ENCODE data around the gene MTF1.
A peak's percentile ranks its signal among the peaks of the same experiment; 100 is the strongest.

MTF1 gene

DNA sequence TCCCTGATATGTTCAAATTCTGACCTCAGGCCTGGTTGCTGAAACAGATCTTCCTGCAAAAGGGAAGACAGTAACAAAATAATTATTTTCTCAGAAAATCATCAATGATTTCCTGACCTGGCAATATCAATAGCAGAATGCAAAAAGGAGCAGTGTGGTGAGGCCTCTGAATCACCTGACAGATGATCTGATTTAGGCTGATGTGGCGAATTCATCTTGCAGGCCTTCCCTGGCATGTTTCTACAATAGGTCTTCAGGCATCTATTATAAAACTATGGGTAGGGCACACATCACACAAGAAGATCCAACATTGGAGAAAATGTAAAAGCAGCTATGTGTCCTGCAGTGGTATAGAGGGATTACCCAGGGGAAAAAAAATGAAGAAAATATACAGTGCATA lies 7.1 kb upstream of the MTF1 start:
- DNase-seq: no peak

DNA sequence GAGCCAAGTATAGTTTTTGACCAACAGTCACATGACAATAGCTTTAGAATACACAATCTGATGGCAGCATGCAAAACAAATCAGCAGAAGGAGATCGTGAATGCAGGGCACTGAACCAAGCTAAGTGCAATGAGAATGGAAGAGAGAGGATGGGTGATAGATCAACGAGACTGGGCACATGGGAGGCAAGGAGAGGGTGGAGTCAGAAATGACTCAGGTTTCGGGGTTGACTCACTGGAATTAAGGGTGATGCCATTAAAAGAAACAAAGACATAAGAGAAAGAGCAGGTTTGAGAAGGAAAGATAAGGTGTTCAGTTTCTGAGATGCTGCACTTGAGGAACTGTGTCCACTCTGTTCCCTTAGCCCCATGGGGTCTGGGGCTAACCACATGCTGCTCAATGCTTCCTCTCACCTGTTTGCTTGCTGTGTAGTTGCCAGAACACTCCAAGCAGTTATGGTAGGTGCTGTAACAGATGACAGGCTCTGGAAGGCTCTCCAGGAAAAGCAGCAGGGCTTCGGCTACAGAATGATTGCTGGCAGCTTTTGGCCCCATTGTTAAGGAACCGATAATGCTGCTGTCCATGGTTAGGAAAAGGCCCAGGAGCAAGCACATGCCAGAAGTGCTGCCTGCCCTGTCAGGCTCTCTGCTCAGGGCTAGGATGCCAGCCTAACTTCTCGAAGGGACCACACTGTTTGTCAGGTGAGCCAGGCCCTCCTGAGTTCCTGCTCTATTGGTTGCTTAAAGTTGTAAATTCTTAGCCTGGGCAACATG lies 6.1 kb upstream of the MTF1 start:
- DNase-seq: no peak

DNA sequence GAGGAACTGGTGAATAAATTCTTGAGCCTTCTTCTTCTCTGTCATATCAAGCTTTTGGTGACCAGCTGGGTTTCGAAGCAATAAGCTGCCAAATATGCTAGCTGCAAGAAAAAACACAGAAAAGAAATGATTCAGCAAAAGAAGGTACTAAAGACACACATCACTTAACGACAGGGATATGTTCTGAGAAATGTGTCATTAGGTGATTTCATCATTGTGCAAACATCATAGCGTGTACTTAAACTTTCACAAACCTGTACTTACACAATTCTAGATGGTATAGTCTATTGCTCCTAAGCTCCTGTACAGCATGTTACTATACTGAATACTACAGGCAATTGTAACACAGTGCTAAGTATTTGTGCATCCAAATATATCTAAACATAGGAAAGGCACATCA lies 2.9 kb upstream of the MTF1 start:
- no peak for DNase-seq

DNA sequence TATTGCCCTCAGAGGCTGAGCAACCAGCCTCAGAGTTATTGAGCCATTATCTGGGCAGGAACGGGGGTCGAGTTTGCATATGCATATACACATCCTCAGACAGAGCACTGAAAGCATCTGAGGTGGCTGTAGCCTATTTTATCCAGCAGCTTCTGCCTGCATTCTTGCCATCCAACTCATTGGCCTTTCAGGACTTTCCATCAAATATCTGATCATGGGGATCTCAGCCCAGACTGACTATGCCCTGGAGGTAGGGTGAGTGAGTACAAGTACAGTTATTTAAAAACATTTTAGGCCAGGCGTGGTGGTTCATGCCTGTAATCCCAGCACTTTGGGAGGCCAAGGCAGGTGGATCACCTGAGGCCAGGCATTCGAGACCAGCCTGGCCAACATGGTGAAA lies 1.8 kb upstream of the MTF1 start:
- no peak for DNase-seq

DNA sequence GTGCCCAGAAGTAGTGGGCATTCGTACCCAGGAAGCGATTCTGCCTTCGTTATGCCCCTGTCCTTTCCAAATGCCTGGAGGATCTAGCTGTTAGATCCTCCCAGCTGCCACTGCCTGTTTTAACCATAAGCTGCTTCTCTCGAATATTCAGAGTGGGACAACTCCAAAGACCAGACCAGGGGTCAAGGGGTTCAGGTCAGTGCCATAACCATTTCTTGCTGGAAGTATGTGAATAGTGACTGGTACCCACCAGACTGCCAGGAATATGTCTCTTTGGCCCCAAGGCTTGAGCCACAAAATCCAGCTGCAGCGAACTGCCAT lies 914 bp upstream of the MTF1 start:
- DNase-seq: no peak

DNA sequence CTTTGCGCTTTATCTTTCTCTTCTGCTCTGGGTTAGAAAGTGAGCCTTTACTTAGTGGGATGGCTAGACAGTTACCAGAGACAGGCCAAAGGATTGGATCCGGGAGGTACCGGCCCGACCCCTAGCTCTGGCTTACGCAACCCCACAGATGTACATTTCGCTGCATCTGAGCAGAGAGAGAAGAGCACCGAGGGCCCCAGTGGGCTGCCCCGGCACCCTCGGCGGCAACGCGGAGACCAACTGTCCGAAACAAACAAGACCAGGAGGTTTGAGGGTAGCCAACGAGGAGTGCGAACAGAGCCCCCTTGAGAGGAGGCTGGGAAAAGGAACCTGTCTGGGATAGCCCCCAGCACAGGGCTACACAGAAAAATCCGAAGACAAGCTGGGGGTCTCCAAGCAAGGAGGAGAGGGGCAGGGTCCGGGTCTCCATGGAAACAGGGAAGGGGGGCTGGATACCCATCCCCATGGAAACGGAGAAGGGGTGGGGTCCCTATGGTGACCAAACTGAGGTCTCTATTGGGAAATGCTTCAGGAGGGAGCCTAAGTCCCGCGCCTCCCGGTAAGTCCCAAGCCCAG lies 373 bp downstream of the MTF1 start:
- peak; percentile 4 for DNase-seq

DNA sequence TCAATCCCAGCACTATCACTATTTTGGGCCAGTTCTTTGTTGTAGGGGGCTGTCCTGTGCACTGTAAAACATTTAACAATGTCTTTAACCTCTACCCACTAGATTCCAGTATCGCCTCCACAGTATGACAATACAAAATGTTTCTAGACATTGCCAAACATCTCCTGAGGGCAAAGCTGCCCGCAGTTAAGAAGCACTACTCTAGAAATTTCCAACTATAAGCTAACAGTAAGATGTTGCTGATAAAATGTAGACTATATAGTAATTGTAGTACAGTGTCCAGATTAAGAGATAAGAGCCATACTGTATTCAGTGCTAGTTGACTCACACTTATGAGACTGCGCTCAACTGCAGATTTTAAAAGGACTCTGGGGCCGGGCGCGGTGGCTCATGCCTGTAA lies 5.0 kb downstream of the MTF1 start:
- no peak for DNase-seq

DNA sequence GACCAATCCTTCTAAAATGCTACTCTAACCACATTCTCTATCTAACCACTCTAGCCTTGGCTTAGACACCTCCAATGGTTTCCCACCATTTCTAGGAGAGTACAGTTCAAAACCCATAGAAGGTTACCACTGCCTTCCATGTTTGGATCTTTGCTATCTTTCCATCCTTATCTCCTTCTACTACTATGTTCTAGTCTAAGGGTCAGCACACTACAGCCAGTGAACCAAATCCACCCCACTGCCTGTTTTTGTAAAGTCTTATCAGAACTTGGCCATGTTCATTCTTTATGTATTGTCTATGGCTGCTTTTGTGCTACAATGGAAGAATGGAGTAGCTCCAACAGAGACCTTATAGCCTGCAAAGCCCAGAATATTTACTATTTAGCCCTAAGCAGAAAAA lies 6.2 kb downstream of the MTF1 start:
- no peak for DNase-seq

DNA sequence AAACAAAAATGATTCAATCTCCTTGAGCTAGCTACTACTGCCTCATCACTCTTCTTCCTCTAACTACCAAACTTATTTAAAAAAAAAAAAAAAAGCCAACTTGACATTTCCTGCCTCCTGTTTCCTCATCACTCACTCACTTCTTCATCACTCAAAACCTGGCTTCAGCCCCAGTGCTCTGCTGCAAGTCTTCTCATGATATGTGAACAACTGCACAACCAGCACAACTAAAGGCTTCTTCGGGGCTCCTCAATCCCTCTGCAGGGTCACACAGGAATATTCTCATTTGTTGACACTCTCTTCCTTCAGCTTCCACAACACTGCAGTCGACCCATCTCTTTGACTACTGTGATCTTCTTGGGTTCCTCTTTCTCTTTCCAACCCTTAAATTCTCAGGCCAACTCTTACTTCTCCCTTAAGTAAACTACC lies 7.6 kb downstream of the MTF1 start:
- peak; percentile 5 for DNase-seq

DNA sequence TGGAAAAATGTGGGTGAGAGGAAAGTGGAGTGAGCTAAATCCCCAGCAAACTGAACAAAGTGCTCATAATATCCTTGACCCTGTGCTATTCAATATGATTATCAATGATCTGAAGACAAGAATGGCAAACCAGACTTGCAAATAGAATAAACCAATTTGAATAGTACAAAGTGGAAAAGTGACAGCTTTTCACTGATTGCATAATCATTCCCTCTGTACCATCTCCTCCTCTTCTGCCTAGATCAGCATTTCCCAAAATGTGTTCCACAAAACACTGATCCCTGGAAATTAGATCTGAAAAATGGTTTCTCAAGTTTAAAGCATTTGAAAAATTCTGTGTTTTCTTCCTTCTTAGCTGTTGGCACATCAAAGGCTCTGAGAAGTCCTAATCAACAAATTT lies 8.1 kb downstream of the MTF1 start:
- DNase-seq: no peak

DNA sequence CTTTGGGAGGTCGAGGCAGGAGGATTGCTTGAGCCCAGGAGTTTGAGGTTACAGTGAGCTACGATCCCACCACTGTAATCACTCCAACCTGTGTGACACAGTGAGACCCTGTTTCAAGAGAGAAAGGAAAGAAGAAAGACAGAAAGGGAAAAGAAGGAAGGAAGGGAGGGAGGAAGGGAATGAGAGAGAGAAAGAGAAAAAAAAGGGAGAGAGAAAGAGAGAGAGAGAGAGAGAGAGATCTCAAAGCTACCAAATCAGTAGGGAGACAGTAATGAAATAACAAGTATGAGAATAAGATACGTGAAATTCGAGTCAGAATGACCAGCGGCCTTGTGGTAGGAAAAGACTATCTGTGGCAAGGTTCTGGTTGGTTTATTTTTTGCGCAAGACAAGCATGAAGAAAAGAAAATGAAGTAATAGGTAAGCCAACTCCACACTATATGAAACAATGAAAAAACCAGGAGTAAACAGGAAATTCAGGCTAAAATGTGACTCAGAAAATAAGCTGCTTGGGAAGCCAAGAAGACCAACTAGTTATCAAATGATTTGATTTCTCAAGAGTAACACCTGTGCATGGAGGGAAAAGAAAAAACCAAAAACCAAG lies 8.9 kb downstream of the MTF1 start:
- DNase-seq: no peak

DNA sequence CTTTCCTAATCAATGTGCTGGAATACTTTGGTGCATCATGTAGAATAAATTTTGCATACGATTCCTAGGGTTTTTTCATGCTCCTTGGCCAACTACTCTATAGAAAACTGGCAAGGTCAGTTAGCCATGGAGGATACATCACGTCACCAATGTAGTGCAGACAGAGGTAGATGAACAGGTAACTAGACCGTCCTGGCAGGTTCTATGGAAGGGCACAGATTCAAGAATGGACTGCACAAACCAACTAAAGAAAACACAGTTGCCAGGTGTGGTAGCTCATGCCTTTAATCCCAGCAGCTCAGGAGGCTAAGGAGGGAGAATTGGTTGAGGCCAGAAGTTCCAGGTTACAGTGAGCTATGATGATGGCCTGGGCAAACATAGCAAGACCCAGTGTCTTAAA lies 9.9 kb downstream of the MTF1 start:
- no peak for DNase-seq

DNA sequence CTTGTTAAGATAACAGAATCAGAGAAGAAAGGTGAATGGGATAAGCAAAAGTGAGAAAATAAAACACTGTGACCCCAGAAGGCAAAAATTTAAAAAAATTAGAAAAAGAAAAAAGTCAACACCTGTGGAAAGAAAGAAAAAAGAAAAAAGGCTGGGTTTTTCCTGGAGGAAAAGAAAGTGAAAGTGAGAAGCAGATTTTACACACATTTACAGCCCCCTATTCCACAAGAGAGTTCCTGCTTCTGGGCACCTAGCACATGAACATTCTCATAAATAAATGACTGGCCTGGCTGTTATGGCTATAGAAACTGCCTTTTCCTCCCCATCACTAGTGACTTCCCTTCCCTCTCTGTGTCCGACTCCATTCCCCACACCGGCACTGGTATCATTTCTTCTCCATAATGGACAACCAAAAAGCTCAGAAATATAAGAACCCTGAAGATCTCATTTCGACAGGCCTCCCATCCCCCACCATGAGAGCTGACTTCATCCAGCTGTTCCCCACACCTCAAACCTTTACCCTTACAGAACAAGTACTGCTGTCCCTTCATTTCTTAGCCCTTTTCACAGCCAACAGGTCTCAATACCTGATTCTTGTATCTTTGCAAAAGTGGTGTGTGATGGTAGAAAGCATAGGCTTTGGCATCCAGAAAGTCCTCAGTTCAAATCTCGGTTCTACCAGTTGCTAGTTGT lies 12.6 kb downstream of the MTF1 start:
- no peak for DNase-seq

DNA sequence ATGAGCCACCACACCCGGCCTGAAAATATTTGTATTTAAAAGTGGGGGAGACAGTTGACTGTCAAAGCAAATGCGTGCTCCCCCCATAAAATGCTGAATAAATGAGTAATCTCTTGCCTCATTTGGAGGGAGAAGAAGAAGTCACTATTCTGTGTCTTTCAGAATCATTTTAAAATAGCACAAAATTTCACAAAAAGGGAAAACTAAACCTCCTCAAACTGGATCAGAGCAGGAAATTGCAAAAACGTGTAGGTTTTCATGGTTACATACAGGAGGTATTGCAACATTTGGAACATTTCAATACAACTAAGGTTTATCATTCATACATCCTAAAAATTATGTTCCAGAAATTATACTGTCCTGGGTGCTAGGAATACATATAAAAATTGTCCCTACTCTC lies 13.6 kb downstream of the MTF1 start:
- DNase-seq: no peak

DNA sequence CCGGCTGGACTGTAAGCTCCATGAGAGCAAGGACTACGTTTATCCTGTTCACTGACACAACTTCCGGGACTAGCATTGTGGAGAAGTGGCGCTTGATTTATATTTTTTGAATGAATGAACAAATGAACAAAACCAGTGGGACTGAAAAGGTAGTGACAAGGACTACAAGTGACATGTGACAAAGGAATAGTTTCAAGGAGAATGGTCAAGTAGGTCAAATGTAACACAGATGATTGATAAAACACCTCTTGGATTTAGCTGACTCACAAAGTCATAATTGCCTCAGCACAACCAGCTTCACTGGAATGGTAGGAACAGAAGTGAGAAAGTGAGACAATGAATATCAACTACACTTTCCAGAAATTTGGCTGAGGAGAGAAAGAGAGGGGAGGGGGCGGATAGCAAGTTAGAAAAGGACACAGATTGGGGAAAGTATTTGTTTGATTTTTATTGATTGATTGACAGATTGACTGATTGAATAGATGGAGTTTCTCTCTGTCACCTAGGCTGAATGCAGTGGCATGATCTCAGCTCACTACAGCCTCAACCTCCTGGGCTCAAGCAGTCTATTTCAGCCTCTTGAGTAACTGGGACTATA lies 14.2 kb downstream of the MTF1 start:
- DNase-seq: no peak

DNA sequence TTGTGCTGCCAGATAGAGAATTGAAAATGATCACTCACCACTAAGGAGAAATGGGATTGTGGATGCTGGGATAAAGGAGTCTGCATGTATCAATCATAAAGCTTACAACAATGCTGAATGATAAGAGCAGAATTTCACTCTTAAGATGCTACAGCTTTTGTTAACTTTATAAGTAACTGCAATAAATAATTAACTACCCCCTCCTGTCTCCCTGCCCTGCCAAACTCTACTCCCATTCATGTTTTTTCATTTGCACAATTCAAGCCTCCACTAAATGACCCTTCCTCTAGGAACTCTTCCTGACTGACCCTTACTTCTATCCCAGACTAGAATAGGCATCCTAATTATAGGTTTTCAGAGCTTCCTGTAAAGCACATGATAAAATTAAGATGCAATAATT lies 14.9 kb downstream of the MTF1 start:
- no peak for DNase-seq

DNA sequence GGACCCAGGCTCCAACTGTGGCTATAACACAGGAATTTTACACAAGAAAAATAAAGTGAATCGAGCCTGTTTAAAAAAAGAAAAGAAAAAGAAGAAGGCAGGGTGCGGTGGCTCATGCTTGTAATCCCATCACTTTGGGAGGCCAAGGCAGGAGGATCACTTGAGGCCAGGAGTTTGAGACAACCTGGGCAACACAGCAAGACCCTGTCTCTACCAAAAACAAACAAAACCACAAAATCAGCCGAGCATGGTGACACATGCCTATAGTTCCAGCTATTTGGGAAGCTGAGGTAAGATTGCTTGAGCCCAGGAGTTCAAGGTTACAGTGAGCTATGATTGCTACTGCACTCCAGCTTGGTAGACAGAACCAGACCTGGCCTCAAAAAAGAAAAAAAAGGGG lies 17.7 kb downstream of the MTF1 start:
- DNase-seq: no peak

DNA sequence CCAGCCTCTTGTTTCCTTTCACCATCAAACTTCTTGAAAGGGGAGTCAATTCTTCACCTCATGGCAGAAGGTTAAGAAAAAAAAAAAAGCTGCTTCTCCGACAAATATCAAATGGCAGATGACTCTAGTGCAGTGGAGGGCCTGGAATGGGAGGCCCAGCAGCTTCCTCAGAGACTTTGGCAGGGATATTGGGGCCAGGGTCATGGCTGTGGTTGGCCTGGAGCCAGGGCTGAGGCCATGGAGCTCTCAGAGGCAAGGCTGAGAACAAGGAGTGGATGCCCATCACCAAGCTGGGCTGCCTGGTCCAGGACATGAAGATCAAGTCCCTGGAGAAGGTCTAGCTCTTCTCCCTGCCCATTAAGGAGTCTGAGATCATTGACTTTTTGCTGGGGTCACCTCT lies 18.7 kb downstream of the MTF1 start:
- DNase-seq: no peak

DNA sequence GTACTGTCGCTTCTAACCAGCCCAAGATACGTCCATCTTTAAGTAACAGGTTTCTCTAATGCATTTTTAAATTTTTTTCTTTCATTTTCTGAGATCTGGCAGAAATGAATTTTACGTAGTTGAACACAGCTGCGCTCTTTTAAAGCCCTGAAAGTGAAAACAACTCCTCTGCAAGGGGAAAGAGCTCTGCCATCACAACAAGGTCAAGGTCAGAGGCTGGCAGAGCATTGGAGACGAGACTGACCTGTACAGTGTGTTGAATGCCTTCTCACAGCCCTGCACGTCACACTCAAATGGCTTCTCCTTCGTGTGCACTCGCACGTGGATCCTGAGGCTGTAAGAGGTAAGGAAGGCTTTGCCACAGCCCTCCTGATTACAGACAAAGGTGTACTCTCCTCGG lies 19.7 kb downstream of the MTF1 start:
- DNase-seq: no peak

DNA sequence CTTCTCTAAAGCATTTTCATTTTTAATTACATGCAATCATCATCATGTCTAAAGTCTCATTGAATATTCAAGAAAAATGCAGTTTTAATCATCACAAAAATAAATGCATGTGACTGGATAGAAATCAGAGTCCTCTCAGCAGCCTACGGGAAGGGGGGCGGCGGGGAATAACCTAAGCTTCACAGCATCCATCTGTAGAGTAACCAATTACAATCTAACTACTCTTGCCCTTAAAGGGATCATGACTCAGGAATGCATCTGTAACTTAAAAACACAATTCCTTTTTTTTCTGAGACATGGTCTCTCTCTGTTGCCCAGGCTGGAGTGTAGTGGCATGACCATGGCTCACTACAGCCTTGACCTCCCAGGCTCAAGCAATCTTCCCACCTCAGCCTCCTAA lies 22.6 kb downstream of the MTF1 start:
- no peak for DNase-seq

DNA sequence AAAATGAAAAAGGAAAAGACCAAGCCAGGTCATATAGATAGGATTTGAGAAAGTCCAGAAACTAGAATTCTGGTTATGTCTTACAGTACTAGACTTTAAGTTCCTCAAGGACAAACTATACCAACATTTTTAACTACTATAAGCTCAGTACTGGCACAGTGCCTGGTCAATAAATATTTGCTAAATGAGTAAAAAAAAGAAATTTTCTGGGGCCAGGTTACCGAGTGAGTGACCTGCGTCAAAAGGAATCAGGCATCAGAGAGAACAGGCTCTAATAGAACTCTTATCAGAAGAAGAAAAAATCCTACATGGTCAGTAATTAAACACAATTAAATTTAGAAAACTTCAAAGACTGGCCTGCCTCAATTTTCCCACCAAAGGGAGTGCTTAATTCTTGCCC lies 27.6 kb downstream of the MTF1 start:
- no peak for DNase-seq

DNA sequence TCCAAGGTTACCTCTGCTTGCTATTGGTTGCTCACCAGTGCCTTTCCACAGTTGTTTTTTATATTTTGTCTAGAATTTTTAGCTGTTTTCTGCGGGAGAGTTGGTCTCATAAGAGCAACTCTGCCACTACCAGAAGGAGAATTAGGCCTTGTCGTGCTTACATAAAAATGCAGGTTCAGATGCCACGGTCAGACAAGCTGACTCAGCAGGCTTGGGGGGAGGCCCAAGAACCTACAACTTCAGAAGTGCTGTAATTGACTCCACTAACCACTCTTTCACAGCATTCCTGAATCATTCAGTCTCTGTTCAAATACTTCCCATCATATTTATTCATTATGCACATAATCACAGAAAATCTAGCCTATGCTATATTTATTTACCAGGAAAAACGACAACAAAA lies 28.3 kb downstream of the MTF1 start:
- no peak for DNase-seq

DNA sequence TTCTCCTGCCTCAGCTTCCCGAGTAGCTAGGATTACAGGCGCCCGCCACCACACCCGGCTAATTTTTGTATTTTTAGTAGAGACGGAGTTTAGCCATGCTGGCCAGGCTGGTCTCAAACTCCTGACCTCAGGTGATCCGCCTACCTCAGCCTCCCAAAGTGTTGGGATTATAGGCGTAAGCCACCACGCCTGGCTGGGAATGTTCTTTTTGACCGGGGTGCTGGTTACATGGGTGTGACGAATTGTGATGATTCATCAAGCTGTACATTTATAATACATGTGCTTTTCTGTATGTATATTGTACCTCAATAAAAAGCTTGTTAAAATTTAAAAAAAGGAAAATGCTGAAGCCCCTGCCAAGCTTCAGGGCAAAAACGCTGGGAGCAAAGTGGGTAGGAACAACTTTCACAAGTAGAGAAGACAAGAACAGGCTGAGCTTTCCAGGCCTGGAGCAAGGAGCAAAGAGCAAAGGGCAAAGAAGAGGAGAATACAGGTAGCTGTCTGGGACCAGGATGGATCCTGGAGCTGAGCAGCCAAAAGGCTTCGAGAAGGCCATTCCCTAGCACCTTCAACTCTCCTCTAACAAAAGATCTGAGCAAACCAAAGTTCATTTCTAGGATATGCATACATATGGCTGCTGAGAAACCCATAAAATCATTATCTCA lies 30.9 kb downstream of the MTF1 start:
- DNase-seq: no peak

Measured in CD4-positive, alpha-beta T cell treated with Interleukin-12 subunit alpha and Interleukin-12 subunit beta, for 1 hour (primary cell).